K562 (cell line): Measurements from ENCODE around the gene CLIP2. TPM values are rescaled to one million over a fixed set of nuclear protein-coding genes. Genes with fewer than 3 reads are reported as not detected.
A peak's percentile ranks its signal among the peaks of the same experiment; 100 is the strongest.

Experiments
- ATAC-seq: fragments of 200-7000 bp; cut with Tn5 transposase; 3 replicates; pipeline ENCODE4 v1.9.1; 2020; ENCODE audit warnings: moderate library complexity
- BruUV-seq: library from RNA; stranded (reverse); fragments of 400-500 nt; replicated peaks from 2 replicates; lab custom pipeline; 2021; lab: Mats Ljungman, UMichigan
- CTCF ChIA-PET: fragments of 300-600 bp; formaldehyde crosslinking; extraction: SDS; loops from one replicate; lab custom pipeline; 2021; ENCODE audit warnings: low intra/inter-chr PET ratio; lab: Yijun Ruan, JAX
- POLR2A ChIA-PET: fragments of 300-600, 350-650 bp; sonication (Branson Sonifier 250); formaldehyde crosslinking; extraction: SDS; loops from one replicate; lab custom pipeline; 2021; ENCODE audit warnings: antibody characterized with exemption, inconsistent platforms; lab: Yijun Ruan, JAX
- DNase-seq, 4 experiments: peaks; one replicate each; pipeline versions ENCODE4 v3.0.0 to v3.0.0-alpha.2; 2011 to 2018; ENCODE audit warnings: low spot score in 3 of 4, mixed read lengths in 3 of 4; ENCODE audit errors: extremely low read depth in 1 of 4
- FAIRE-seq: peaks from 2 replicates; lab custom pipeline; 2011; peaks lifted over from hg19 to GRCh38; lab: Jason Lieb, UNC
- H2AFZ ChIP-seq: 2 replicates; pipeline ENCODE4 v1.6.0; 2011; ENCODE audit warnings: low read depth, low read length, control low read depth, inconsistent platforms
- H3K27ac ChIP-seq: fragments of 200-600 bp; 3 replicates; pipeline ENCODE4 v1.8.0; 2011; ENCODE audit warnings: low read depth, mild to moderate bottlenecking, control low read depth, inconsistent platforms, low read length, moderate library complexity, mixed read lengths; ENCODE audit errors: extremely low read depth
- H3K27me3 ChIP-seq, 2 experiments: fragments of 300-600 bp in 1 of 2; 2 replicates in 1 of 2; 3 replicates in 1 of 2; pipeline versions ENCODE4 v1.6.0 to v1.8.0; 2011; ENCODE audit warnings: inconsistent platforms in 2 of 2, low read length in 2 of 2, mild to moderate bottlenecking in 1 of 2, mixed read lengths in 1 of 2, moderate library complexity in 1 of 2; ENCODE audit not compliant: control insufficient read depth in 2 of 2, insufficient read depth in 2 of 2
- H3K36me3 ChIP-seq: fragments of 300-600 bp; 3 replicates; pipeline ENCODE4 v1.8.0; 2011; ENCODE audit warnings: mild to moderate bottlenecking, low read length, inconsistent platforms; ENCODE audit not compliant: control insufficient read depth, insufficient read depth
- H3K4me1 ChIP-seq, 2 experiments: fragments of 200-600 bp in 1 of 2; replicated peaks in 1 of 2; 2 replicates in 1 of 2; 3 replicates in 1 of 2; pipeline versions ENCODE4 v1.5.1 to v1.8.0; 2011; ENCODE audit warnings: inconsistent platforms in 2 of 2, low read length in 2 of 2, mild to moderate bottlenecking in 1 of 2, mixed read lengths in 1 of 2, moderate library complexity in 1 of 2; ENCODE audit not compliant: control insufficient read depth in 2 of 2, insufficient read depth in 2 of 2
- H3K4me2 ChIP-seq: 2 replicates; pipeline ENCODE4 v1.6.1; 2011; ENCODE audit warnings: low read length, control low read depth, inconsistent platforms, mixed read lengths; ENCODE audit not compliant: insufficient read depth
- H3K4me3 ChIP-seq: fragments of 200-600 bp; sonication (generic), shearing (Covaris generic); 2 replicates; pipeline ENCODE4 v1.5.1; 2016; ENCODE audit warnings: control low read depth, inconsistent platforms
- H3K79me2 ChIP-seq: fragments of 200-600 bp; 3 replicates; pipeline ENCODE4 v1.8.0; 2011; ENCODE audit warnings: low read length, inconsistent platforms; ENCODE audit not compliant: control insufficient read depth, insufficient read depth
- H3K9ac ChIP-seq, 2 experiments: 2 replicates each; pipeline versions ENCODE4 v1.6.0 to v1.6.1; 2011; ENCODE audit warnings: low read depth in 2 of 2, low read length in 2 of 2, control low read depth in 1 of 2, inconsistent platforms in 1 of 2, mild to moderate bottlenecking in 1 of 2, mixed read lengths in 1 of 2; ENCODE audit not compliant: insufficient read depth in 1 of 2
- H3K9me1 ChIP-seq: one replicate; pipeline ENCODE4 v1.6.0; 2011; ENCODE audit warnings: inconsistent platforms, mild to moderate bottlenecking, low read length, moderate library complexity; ENCODE audit not compliant: control insufficient read depth, insufficient read depth
- H3K9me3 ChIP-seq: replicated peaks from 2 replicates; pipeline ENCODE4 v1.5.1; 2011; ENCODE audit warnings: low read depth, low read length, inconsistent platforms; ENCODE audit not compliant: control insufficient read depth, insufficient read depth
- H4K20me1 ChIP-seq: replicated peaks from 2 replicates; pipeline ENCODE4 v1.6.1; 2011; ENCODE audit warnings: low read length, inconsistent platforms, mixed read lengths; ENCODE audit not compliant: control insufficient read depth, insufficient read depth
- ELF2 ChIP-seq: fragments of 250-450 bp; sonication (Bioruptor Pico); IDR thresholded peaks from 2 replicates; pipeline ENCODE4 v1.5.0; 2021; ENCODE audit warnings: mild to moderate bottlenecking
- MEF2A ChIP-seq: IDR thresholded peaks from 2 replicates; pipeline ENCODE4 v1.6.1; 2011; ENCODE audit warnings: low read depth, mild to moderate bottlenecking, low read length, moderate library complexity; ENCODE audit not compliant: control insufficient read depth
- SLC30A9 ChIP-seq: fragments of 250-450 bp; sonication (Bioruptor Pico); IDR thresholded peaks from 2 replicates; pipeline ENCODE4 v1.8.0; 2022; ENCODE audit warnings: mild to moderate bottlenecking, moderate library complexity
- ZFP36 ChIP-seq: fragments of 150-350 bp; IDR thresholded peaks from 2 replicates; pipeline ENCODE4 v1.6.1; 2018; ENCODE audit warnings: low read length, low read depth; ENCODE audit not compliant: partially characterized antibody
- WGBS: fragments of 100-300 bp; shearing (Covaris generic); methylation state at CpG from one replicate; pipeline ENCODE4 v1.1.6; 2016; ENCODE audit warnings: low coverage, mixed read lengths; ENCODE audit not compliant: insufficient coverage; ENCODE audit errors: missing lambda C conversion rate; 5-methylcytosine and 5-hydroxymethylcytosine counted together
- in situ Hi-C: fragments of 300-500 bp; cut with MboI; formaldehyde crosslinking; loops from 4 replicates; pipeline ENCODE4 v1.15.0; 2018; ENCODE audit warnings: inconsistent platforms, mixed read lengths
- intact Hi-C: fragments of 100-400 bp; cut with micrococcal nuclease; formaldehyde crosslinking; loops from 2 replicates; pipeline ENCODE4 v1.14.2; 2022
- polyA plus RNA-seq, 8 experiments: library from polyadenylated mRNA; depleted of rRNA in 4 of 8; stranded (reverse) in 5 of 8; unstranded in 3 of 8; fragments of >200 nt; fragmentation: Nextera tagmentation in 2 of 8; fragmentation: Illumina TruSeq in 1 of 8; extraction: Ambion mirVana in 2 of 8; extraction: Trizol in 1 of 8; gene quantifications; 2 replicates each; pipeline versions ENCODE4 v1.2.1 to v1.2.3, GENCODE V29; 2011 to 2014; ENCODE audit warnings: inconsistent platforms in 1 of 8, missing spikeins in 1 of 8
- total RNA-seq, 7 experiments: library from RNA; depleted of rRNA in 6 of 7; stranded (reverse); fragments of >200 nt in 6 of 7; fragmentation: Illumina TruSeq in 2 of 7; extraction: Trizol in 2 of 7; gene quantifications; 2 replicates each; pipeline versions ENCODE4 v1.2.1 to v1.2.3, GENCODE V29; 2011 to 2021; ENCODE audit warnings: low replicate concordance in 1 of 7

Gene CLIP2
- total and polyA plus RNA-seq, 9 of the 15 experiments (the other 6 are each of a cell fraction or from before 2014, with no cell fraction given), result 0.07 to 5.4 (median 2.1) TPM

- Histone ChIP-seq H3K9me3 (no peaks in the 10 kb centered on the region), H3K79me2 (no peaks in the 10 kb centered on the region), H3K27me3 (peaks cover 0 to 11% of the 10 kb centered on the region in 2 experiments; a peak in 2 of 5 replicates), H3K4me1 (peaks cover 4 to 27% of the 10 kb centered on the region in 2 experiments)
- DNase-seq, result peak in 1 of 4 experiments; percentile 14
- CTCF ChIA-PET, result interaction anchor here (0.6 to 3.6 kb wide), 6 partner anchors 29 to 349 kb away, joined by 3 to 28 read pairs (median 6); no protein-coding TSS in a partner anchor
- TF ChIP-seq ELF2 (CRISPR knock-in tag), result no peak
- TF ChIP-seq SLC30A9 (CRISPR knock-in tag), result no peak
- TF ChIP-seq MEF2A, result no peak
- peak; percentile 51 for TF ChIP-seq ZFP36
- TF ChIP-seq, all 486 proteins: peak for 1
- BruUV-seq, result no TSS peak
- in situ Hi-C loops (loop anchor here (5.0 to 25.0 kb wide), 4 partner anchors 193 to 637 kb away; no protein-coding TSS in a partner anchor), intact Hi-C loops (loop anchor here (1.0 to 5.0 kb wide), 2 partner anchors 194 to 348 kb away; no protein-coding TSS in a partner anchor)
- WGBS, result 35% methylated on average over 22 of the region's 22 CpGs
- FAIRE-seq (no peak), ATAC-seq (no peak)
- Histone ChIP-seq H3K9me1 (no peaks in the 10 kb centered on the region), H3K27ac (no peak overlapping the region), H3K4me2 (no peak overlapping the region), H3K4me3 (no peak overlapping the region), H2AFZ (no peak overlapping the region), H3K9ac (0 out of 4 replicates have a peak overlapping the region, but pooled peaks of 1 of the 2 experiments have one; percentile 43), H4K20me1 (no peaks in the 10 kb centered on the region; the same call in 1 of the 2 replicates), H3K36me3 (no peaks in the 10 kb centered on the region)
- POLR2A ChIA-PET, result interaction anchor here (0.6 to 1.4 kb wide), 8 partner anchors 167 to 1595 kb away, joined by 3 to 7 read pairs (median 4); no protein-coding TSS in a partner anchor
Observed at GRCh38 chr7:74400420-74401136, 111.4 kb downstream of the CLIP2 start.
